ENCODE measurements around the gene LIN7B. TPM values are rescaled to one million over a fixed set of nuclear protein-coding genes. Genes with fewer than 3 reads are reported as not detected.
A peak's percentile ranks its signal among the peaks of the same experiment; 100 is the strongest.

LIN7B gene
- total and polyA plus RNA-seq, 2 of the 13 experiments (the other 11 are each of a cell fraction or from before 2014, with no cell fraction given), result 5.3 to 7.6 TPM

DNA sequence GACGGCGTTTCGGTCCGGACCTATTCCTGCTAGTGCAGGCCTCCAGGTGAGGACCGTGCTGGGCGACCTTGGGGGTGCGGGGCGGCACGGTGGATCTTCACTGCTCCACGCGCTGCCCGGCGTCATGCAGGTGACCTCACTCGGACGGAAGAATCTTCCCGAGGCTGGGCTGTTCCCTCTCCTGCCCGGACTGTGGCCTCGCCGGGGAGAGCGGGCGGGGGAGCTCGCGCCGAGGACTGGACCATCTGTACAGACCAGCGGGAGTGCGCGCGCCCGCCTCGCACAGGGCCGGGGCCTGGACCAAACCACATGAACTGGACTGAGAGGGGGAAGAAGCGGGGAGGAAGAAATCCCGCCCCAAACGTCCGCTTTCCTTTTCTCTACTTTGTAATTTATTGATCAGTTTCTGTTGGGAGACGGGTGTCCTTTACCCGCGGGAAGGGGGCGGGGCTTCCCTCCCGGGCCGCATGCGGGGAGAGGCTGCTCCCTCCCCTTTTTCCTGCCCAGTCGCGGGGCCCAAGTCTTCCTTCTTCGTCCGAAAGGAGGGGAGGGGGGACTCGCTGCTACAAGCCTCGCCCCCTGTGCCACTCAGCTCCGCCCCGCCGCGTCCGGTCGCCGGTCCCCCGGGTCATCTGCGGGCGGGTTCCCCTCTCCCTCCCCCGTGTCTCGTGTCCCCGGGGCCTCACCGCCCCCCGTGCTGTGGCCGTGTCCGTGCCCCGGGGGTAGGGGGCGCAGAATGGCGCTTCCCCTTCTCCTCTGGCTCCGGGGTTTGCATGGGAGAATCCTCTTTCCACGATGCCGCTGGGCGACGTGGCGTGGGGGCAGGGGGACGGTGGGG lies 36.2 kb downstream of the LIN7B start (continued):
- TF ChIP-seq ETV5 (CRISPR knock-in tag; IDR thresholded peaks at IDR 0.05; ENCODE audit: borderline replicate concordance), result peak; percentile 61
- peak; percentile 10; the same call in 1 of the 2 replicates for TF ChIP-seq GATAD2A (CRISPR knock-in tag; IDR thresholded peaks at IDR 0.05)
- TF ChIP-seq, protein P1, sequence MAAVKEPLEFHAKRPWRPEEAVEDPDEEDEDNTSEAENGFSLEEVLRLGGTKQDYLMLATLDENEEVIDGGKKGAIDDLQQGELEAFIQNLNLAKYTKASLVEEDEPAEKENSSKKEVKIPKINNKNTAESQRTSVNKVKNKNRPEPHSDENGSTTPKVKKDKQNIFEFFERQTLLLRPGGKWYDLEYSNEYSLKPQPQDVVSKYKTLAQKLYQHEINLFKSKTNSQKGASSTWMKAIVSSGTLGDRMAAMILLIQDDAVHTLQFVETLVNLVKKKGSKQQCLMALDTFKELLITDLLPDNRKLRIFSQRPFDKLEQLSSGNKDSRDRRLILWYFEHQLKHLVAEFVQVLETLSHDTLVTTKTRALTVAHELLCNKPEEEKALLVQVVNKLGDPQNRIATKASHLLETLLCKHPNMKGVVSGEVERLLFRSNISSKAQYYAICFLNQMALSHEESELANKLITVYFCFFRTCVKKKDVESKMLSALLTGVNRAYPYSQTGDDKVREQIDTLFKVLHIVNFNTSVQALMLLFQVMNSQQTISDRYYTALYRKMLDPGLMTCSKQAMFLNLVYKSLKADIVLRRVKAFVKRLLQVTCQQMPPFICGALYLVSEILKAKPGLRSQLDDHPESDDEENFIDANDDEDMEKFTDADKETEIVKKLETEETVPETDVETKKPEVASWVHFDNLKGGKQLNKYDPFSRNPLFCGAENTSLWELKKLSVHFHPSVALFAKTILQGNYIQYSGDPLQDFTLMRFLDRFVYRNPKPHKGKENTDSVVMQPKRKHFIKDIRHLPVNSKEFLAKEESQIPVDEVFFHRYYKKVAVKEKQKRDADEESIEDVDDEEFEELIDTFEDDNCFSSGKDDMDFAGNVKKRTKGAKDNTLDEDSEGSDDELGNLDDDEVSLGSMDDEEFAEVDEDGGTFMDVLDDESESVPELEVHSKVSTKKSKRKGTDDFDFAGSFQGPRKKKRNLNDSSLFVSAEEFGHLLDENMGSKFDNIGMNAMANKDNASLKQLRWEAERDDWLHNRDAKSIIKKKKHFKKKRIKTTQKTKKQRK (IDR thresholded peaks at IDR 0.05; ENCODE audit: low read length), result no peak
- TF ChIP-seq, protein P2, sequence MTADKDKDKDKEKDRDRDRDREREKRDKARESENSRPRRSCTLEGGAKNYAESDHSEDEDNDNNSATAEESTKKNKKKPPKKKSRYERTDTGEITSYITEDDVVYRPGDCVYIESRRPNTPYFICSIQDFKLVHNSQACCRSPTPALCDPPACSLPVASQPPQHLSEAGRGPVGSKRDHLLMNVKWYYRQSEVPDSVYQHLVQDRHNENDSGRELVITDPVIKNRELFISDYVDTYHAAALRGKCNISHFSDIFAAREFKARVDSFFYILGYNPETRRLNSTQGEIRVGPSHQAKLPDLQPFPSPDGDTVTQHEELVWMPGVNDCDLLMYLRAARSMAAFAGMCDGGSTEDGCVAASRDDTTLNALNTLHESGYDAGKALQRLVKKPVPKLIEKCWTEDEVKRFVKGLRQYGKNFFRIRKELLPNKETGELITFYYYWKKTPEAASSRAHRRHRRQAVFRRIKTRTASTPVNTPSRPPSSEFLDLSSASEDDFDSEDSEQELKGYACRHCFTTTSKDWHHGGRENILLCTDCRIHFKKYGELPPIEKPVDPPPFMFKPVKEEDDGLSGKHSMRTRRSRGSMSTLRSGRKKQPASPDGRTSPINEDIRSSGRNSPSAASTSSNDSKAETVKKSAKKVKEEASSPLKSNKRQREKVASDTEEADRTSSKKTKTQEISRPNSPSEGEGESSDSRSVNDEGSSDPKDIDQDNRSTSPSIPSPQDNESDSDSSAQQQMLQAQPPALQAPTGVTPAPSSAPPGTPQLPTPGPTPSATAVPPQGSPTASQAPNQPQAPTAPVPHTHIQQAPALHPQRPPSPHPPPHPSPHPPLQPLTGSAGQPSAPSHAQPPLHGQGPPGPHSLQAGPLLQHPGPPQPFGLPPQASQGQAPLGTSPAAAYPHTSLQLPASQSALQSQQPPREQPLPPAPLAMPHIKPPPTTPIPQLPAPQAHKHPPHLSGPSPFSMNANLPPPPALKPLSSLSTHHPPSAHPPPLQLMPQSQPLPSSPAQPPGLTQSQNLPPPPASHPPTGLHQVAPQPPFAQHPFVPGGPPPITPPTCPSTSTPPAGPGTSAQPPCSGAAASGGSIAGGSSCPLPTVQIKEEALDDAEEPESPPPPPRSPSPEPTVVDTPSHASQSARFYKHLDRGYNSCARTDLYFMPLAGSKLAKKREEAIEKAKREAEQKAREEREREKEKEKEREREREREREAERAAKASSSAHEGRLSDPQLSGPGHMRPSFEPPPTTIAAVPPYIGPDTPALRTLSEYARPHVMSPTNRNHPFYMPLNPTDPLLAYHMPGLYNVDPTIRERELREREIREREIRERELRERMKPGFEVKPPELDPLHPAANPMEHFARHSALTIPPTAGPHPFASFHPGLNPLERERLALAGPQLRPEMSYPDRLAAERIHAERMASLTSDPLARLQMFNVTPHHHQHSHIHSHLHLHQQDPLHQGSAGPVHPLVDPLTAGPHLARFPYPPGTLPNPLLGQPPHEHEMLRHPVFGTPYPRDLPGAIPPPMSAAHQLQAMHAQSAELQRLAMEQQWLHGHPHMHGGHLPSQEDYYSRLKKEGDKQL (CRISPR knock-in tag; IDR thresholded peaks at IDR 0.05; ENCODE audit: low read depth), result no peak
- TF ChIP-seq, protein P3, sequence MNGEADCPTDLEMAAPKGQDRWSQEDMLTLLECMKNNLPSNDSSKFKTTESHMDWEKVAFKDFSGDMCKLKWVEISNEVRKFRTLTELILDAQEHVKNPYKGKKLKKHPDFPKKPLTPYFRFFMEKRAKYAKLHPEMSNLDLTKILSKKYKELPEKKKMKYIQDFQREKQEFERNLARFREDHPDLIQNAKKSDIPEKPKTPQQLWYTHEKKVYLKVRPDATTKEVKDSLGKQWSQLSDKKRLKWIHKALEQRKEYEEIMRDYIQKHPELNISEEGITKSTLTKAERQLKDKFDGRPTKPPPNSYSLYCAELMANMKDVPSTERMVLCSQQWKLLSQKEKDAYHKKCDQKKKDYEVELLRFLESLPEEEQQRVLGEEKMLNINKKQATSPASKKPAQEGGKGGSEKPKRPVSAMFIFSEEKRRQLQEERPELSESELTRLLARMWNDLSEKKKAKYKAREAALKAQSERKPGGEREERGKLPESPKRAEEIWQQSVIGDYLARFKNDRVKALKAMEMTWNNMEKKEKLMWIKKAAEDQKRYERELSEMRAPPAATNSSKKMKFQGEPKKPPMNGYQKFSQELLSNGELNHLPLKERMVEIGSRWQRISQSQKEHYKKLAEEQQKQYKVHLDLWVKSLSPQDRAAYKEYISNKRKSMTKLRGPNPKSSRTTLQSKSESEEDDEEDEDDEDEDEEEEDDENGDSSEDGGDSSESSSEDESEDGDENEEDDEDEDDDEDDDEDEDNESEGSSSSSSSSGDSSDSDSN (CRISPR knock-in tag; IDR thresholded peaks at IDR 0.05), result peak; percentile 77
- TF ChIP-seq ZNF652 (CRISPR knock-in tag; IDR thresholded peaks at IDR 0.05; ENCODE audit: borderline replicate concordance, low read depth), result no peak
- no peak for TF ChIP-seq RFX3 (CRISPR knock-in tag; IDR thresholded peaks at IDR 0.05)
- TF ChIP-seq REPIN1 (CRISPR knock-in tag; IDR thresholded peaks at IDR 0.05; ENCODE audit: borderline replicate concordance, low read depth), result 0 out of 2 replicates have a peak, but pooled peaks have one; percentile 60
- TF ChIP-seq, protein P4, sequence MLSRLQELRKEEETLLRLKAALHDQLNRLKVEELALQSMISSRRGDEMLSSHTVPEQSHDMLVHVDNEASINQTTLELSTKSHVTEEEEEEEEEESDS (CRISPR knock-in tag; IDR thresholded peaks at IDR 0.05; ENCODE audit: borderline replicate concordance), result no peak
- TF ChIP-seq, protein P5, sequence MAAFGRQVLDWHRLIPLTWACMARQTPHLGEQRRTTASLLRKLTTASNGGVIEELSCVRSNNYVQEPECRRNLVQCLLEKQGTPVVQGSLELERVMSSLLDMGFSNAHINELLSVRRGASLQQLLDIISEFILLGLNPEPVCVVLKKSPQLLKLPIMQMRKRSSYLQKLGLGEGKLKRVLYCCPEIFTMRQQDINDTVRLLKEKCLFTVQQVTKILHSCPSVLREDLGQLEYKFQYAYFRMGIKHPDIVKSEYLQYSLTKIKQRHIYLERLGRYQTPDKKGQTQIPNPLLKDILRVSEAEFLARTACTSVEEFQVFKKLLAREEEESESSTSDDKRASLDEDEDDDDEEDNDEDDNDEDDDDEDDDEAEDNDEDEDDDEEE (CRISPR knock-in tag; IDR thresholded peaks at IDR 0.05), result no peak; the same call in 1 of the 2 replicates
- TF ChIP-seq, protein P6, sequence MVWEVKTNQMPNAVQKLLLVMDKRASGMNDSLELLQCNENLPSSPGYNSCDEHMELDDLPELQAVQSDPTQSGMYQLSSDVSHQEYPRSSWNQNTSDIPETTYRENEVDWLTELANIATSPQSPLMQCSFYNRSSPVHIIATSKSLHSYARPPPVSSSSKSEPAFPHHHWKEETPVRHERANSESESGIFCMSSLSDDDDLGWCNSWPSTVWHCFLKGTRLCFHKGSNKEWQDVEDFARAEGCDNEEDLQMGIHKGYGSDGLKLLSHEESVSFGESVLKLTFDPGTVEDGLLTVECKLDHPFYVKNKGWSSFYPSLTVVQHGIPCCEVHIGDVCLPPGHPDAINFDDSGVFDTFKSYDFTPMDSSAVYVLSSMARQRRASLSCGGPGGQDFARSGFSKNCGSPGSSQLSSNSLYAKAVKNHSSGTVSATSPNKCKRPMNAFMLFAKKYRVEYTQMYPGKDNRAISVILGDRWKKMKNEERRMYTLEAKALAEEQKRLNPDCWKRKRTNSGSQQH (CRISPR knock-in tag; IDR thresholded peaks at IDR 0.05; ENCODE audit: low read depth), result no peak
- TF ChIP-seq ZFP36L1 (CRISPR knock-in tag; IDR thresholded peaks at IDR 0.05), result 0 out of 2 replicates have a peak, but pooled peaks have one; percentile 28

All from HepG2 (cell line).